ENCODE results near the gene RPL10A. TPM values are rescaled to one million over a fixed set of nuclear protein-coding genes. Genes with fewer than 3 reads are reported as not detected.
A peak's percentile ranks its signal among the peaks of the same experiment; 100 is the strongest.

The RPL10A gene
- total and polyA plus RNA-seq, 2 of the 13 experiments (the other 11 are each of a cell fraction or from before 2014, with no cell fraction given), result 1,854 to 2,726 TPM

DNA sequence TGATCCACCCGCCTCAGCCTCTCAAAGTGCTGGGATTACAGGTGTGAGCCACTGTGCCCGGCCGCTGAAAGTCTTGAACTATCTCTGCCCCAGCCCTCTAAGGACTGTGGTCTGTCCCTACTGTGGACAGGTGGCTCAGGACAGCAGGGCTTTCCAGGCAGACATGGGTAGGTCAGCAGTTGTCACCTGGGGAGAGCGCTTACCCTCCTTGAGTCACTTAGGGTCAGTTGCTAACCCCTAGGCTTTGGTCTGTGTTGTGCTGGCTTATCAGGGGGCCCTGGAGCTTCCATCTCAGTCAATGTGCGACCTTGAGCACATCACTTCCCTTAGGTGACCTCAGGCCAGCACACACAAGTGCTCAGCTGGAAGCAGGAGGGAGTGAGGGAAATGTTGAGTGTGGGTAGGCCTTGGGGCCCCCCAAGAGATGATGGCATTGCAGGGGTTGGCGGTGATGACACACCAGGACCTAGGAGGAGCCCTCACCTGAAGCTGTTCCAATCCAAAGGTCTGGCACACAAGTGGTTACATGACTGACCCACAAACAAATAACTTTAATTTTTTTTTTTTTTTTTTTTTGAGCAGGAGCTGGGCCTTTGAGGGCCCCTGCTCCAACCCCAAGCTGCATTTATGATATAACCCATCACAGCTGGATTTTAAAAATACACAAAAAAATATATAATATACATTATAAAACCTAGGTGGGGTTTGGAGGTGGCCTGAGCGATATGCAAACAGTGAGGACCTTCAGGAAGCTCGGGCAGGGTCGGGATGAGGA, 5.1 kb downstream of the RPL10A start (continued):
- TF ChIP-seq, protein P1, sequence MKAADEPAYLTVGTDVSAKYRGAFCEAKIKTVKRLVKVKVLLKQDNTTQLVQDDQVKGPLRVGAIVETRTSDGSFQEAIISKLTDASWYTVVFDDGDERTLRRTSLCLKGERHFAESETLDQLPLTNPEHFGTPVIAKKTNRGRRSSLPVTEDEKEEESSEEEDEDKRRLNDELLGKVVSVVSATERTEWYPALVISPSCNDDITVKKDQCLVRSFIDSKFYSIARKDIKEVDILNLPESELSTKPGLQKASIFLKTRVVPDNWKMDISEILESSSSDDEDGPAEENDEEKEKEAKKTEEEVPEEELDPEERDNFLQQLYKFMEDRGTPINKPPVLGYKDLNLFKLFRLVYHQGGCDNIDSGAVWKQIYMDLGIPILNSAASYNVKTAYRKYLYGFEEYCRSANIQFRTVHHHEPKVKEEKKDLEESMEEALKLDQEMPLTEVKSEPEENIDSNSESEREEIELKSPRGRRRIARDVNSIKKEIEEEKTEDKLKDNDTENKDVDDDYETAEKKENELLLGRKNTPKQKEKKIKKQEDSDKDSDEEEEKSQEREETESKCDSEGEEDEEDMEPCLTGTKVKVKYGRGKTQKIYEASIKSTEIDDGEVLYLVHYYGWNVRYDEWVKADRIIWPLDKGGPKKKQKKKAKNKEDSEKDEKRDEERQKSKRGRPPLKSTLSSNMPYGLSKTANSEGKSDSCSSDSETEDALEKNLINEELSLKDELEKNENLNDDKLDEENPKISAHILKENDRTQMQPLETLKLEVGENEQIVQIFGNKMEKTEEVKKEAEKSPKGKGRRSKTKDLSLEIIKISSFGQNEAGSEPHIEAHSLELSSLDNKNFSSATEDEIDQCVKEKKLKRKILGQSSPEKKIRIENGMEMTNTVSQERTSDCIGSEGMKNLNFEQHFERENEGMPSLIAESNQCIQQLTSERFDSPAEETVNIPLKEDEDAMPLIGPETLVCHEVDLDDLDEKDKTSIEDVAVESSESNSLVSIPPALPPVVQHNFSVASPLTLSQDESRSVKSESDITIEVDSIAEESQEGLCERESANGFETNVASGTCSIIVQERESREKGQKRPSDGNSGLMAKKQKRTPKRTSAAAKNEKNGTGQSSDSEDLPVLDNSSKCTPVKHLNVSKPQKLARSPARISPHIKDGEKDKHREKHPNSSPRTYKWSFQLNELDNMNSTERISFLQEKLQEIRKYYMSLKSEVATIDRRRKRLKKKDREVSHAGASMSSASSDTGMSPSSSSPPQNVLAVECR (CRISPR knock-in tag; IDR thresholded peaks at IDR 0.05; ENCODE audit: borderline replicate concordance), result 0 out of 2 replicates have a peak, but pooled peaks have one; percentile 16
- TF ChIP-seq MAF1 (CRISPR knock-in tag; IDR thresholded peaks at IDR 0.05; ENCODE audit: borderline replicate concordance) (no peak), ZSCAN22 (CRISPR knock-in tag; IDR thresholded peaks at IDR 0.05) (no peak), ZNF367 (CRISPR knock-in tag; IDR thresholded peaks at IDR 0.05; ENCODE audit: borderline replicate concordance) (no peak), MAFG (CRISPR knock-in tag; IDR thresholded peaks at IDR 0.05) (no peak), ZNF644 (CRISPR knock-in tag; IDR thresholded peaks at IDR 0.05; ENCODE audit: low read depth) (no peak), RFXAP (CRISPR knock-in tag; IDR thresholded peaks at IDR 0.05; ENCODE audit: borderline replicate concordance) (peak; percentile 48; the same call in 1 of the 2 replicates), ZMYM4 (CRISPR knock-in tag; IDR thresholded peaks at IDR 0.05) (no peak), SALL1 (CRISPR knock-in tag; IDR thresholded peaks at IDR 0.05) (peak; percentile 44; the same call in 1 of the 2 replicates), FOSL2 (CRISPR knock-in tag; IDR thresholded peaks at IDR 0.05) (peak; percentile 4; the same call in 1 of the 2 replicates), ZNF564 (CRISPR knock-in tag; IDR thresholded peaks at IDR 0.05) (0 out of 2 replicates have a peak, but pooled peaks have one; percentile 45), PHF21A (CRISPR knock-in tag; IDR thresholded peaks at IDR 0.05) (0 out of 2 replicates have a peak, but pooled peaks have one; percentile 21), IKZF1 (IDR thresholded peaks at IDR 0.05) (no peak), CCDC6 (CRISPR knock-in tag; IDR thresholded peaks at IDR 0.05) (0 out of 2 replicates have a peak, but pooled peaks have one; percentile 41), MIXL1 (CRISPR knock-in tag; IDR thresholded peaks at IDR 0.05) (no peak), SMC3 (IDR thresholded peaks at IDR 0.05; ENCODE audit: low read length) (no peak), ZKSCAN1 (IDR thresholded peaks at IDR 0.05; ENCODE audit: low read length) (no peak)
- TF ChIP-seq, protein P2, sequence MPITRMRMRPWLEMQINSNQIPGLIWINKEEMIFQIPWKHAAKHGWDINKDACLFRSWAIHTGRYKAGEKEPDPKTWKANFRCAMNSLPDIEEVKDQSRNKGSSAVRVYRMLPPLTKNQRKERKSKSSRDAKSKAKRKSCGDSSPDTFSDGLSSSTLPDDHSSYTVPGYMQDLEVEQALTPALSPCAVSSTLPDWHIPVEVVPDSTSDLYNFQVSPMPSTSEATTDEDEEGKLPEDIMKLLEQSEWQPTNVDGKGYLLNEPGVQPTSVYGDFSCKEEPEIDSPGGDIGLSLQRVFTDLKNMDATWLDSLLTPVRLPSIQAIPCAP (CRISPR knock-in tag; IDR thresholded peaks at IDR 0.05; ENCODE audit: low read depth), result no peak
- TF ChIP-seq, protein P3, sequence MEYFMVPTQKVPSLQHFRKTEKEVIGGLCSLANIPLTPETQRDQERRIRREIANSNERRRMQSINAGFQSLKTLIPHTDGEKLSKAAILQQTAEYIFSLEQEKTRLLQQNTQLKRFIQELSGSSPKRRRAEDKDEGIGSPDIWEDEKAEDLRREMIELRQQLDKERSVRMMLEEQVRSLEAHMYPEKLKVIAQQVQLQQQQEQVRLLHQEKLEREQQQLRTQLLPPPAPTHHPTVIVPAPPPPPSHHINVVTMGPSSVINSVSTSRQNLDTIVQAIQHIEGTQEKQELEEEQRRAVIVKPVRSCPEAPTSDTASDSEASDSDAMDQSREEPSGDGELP (IDR thresholded peaks at IDR 0.05; ENCODE audit: borderline replicate concordance, low read depth), result peak; percentile 21; the same call in 1 of the 2 replicates
- TF ChIP-seq, protein P4, sequence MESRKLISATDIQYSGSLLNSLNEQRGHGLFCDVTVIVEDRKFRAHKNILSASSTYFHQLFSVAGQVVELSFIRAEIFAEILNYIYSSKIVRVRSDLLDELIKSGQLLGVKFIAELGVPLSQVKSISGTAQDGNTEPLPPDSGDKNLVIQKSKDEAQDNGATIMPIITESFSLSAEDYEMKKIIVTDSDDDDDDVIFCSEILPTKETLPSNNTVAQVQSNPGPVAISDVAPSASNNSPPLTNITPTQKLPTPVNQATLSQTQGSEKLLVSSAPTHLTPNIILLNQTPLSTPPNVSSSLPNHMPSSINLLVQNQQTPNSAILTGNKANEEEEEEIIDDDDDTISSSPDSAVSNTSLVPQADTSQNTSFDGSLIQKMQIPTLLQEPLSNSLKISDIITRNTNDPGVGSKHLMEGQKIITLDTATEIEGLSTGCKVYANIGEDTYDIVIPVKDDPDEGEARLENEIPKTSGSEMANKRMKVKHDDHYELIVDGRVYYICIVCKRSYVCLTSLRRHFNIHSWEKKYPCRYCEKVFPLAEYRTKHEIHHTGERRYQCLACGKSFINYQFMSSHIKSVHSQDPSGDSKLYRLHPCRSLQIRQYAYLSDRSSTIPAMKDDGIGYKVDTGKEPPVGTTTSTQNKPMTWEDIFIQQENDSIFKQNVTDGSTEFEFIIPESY (CRISPR knock-in tag; IDR thresholded peaks at IDR 0.05), result peak; percentile 33; the same call in 1 of the 2 replicates
- TF ChIP-seq, protein P5, sequence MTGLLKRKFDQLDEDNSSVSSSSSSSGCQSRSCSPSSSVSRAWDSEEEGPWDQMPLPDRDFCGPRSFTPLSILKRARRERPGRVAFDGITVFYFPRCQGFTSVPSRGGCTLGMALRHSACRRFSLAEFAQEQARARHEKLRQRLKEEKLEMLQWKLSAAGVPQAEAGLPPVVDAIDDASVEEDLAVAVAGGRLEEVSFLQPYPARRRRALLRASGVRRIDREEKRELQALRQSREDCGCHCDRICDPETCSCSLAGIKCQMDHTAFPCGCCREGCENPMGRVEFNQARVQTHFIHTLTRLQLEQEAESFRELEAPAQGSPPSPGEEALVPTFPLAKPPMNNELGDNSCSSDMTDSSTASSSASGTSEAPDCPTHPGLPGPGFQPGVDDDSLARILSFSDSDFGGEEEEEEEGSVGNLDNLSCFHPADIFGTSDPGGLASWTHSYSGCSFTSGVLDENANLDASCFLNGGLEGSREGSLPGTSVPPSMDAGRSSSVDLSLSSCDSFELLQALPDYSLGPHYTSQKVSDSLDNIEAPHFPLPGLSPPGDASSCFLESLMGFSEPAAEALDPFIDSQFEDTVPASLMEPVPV (CRISPR knock-in tag; IDR thresholded peaks at IDR 0.05), result no peak
